IMR-90 (cell line): ENCODE data around the gene JSRP1. TPM values are rescaled to one million over a fixed set of nuclear protein-coding genes. Genes with fewer than 3 reads are reported as not detected.

Experiments used
- ATAC-seq: fragments of 200-7000 bp; cut with Tn5 transposase; 2 replicates; pipeline ENCODE4 v1.9.1; 2020; ENCODE audit warnings: low read depth, mild to moderate bottlenecking, moderate library complexity
- BruUV-seq: library from RNA; stranded (reverse); fragments of 400-500 nt; replicated peaks from 2 replicates; lab custom pipeline; 2021; lab: Mats Ljungman, UMichigan
- CTCF ChIA-PET: fragments of 300-600 bp; formaldehyde crosslinking; extraction: SDS; loops from one replicate; lab custom pipeline; 2021; ENCODE audit warnings: antibody characterized with exemption; lab: Yijun Ruan, JAX
- POLR2A ChIA-PET: fragments of 300-600 bp; sonication (Branson Sonifier 250); formaldehyde crosslinking; loops from one replicate; lab custom pipeline; 2022; ENCODE audit warnings: antibody characterized with exemption; ENCODE audit not compliant: unreplicated experiment; lab: Charles Lee
- DNase-seq: peaks from one replicate; pipeline ENCODE4 v3.0.0; 2013
- H2AFZ ChIP-seq: replicated peaks from 2 replicates; pipeline ENCODE3; 2013; ENCODE audit warnings: low read length, mild to moderate bottlenecking; ENCODE audit not compliant: poor library complexity
- H2AK5ac ChIP-seq: 2 replicates; pipeline ENCODE4 v1.6.1; 2013; ENCODE audit warnings: low read depth, low read length, inconsistent platforms
- H2AK9ac ChIP-seq: replicated peaks from 2 replicates; pipeline ENCODE3; 2013; ENCODE audit warnings: mild to moderate bottlenecking, low read depth, low read length, moderate library complexity; ENCODE audit not compliant: poor library complexity
- H2BK120ac ChIP-seq: 2 replicates; pipeline ENCODE4 v1.6.1; 2013; ENCODE audit warnings: low read depth, low read length, inconsistent platforms
- H2BK15ac ChIP-seq: 3 replicates; pipeline ENCODE4 v1.6.1; 2013; ENCODE audit warnings: low read depth, low read length, inconsistent platforms
- H2BK20ac ChIP-seq: 2 replicates; pipeline ENCODE4 v1.6.1; 2013; ENCODE audit warnings: low read depth, mild to moderate bottlenecking, inconsistent platforms, low read length, moderate library complexity
- H2BK5ac ChIP-seq: 2 replicates; pipeline ENCODE4 v1.6.1; 2013; ENCODE audit warnings: mild to moderate bottlenecking, low read depth, low read length, inconsistent platforms; ENCODE audit not compliant: poor library complexity, severe bottlenecking
- H3K14ac ChIP-seq: replicated peaks from 2 replicates; pipeline ENCODE4 v1.6.1; 2013; ENCODE audit warnings: low read depth, low read length, inconsistent platforms
- H3K18ac ChIP-seq: 2 replicates; pipeline ENCODE4 v1.6.1; 2013; ENCODE audit warnings: low read depth, low read length, control low read depth
- H3K23ac ChIP-seq: 2 replicates; pipeline ENCODE4 v1.6.1; 2013; ENCODE audit warnings: low read depth, low read length, inconsistent platforms
- H3K27ac ChIP-seq: 2 replicates; pipeline ENCODE4 v1.5.1; 2013; ENCODE audit warnings: mild to moderate bottlenecking, control low read depth, low read length; ENCODE audit not compliant: insufficient read depth
- H3K27me3 ChIP-seq: 2 replicates; pipeline ENCODE4 v1.6.1; 2013; ENCODE audit warnings: low read length; ENCODE audit not compliant: control insufficient read depth, insufficient read depth
- H3K36me3 ChIP-seq: 2 replicates; pipeline ENCODE4 v1.6.1; 2013; ENCODE audit warnings: low read length, mixed read lengths; ENCODE audit not compliant: control insufficient read depth, insufficient read depth
- H3K4ac ChIP-seq: 2 replicates; pipeline ENCODE4 v1.6.1; 2013; ENCODE audit warnings: low read depth, low read length, inconsistent platforms
- H3K4me1 ChIP-seq: 2 replicates; pipeline ENCODE4 v1.6.1; 2013; ENCODE audit warnings: low read length, mixed read lengths; ENCODE audit not compliant: control insufficient read depth, insufficient read depth
- H3K4me2 ChIP-seq: 2 replicates; pipeline ENCODE4 v1.6.1; 2013; ENCODE audit warnings: low read depth, mild to moderate bottlenecking, control low read depth, low read length, moderate library complexity
- H3K4me3 ChIP-seq: 2 replicates; pipeline ENCODE4 v1.5.1; 2013; ENCODE audit warnings: low read depth, mild to moderate bottlenecking, control low read depth, low read length, moderate library complexity; ENCODE audit not compliant: insufficient read depth
- H3K56ac ChIP-seq: 2 replicates; pipeline ENCODE4 v1.6.1; 2013; ENCODE audit warnings: low read length, inconsistent platforms; ENCODE audit not compliant: insufficient read depth; ENCODE audit errors: extremely low read depth
- H3K79me1 ChIP-seq, 2 experiments: 2 replicates each; pipeline ENCODE4 v1.6.1; 2013; ENCODE audit warnings: low read length in 2 of 2, inconsistent platforms in 1 of 2, low read depth in 1 of 2
- H3K9ac ChIP-seq: 2 replicates; pipeline ENCODE4 v1.6.1; 2013; ENCODE audit warnings: low read depth, low read length, control low read depth
- H3K9me1 ChIP-seq: 2 replicates; pipeline ENCODE4 v1.6.1; 2013; ENCODE audit warnings: low read length, inconsistent platforms; ENCODE audit not compliant: insufficient read depth
- H3K9me3 ChIP-seq: 2 replicates; pipeline ENCODE4 v1.6.1; 2013; ENCODE audit warnings: low read length; ENCODE audit not compliant: control insufficient read depth, insufficient read depth
- H4K20me1 ChIP-seq: 2 replicates; pipeline ENCODE4 v1.6.1; 2013; ENCODE audit warnings: low read length, inconsistent platforms; ENCODE audit not compliant: insufficient read depth
- H4K5ac ChIP-seq: 2 replicates; pipeline ENCODE4 v1.6.1; 2013; ENCODE audit warnings: mild to moderate bottlenecking, low read depth, low read length, control low read depth
- H4K8ac ChIP-seq, 2 experiments: 2 replicates each; pipeline ENCODE4 v1.6.1; 2013; ENCODE audit warnings: low read depth in 2 of 2, low read length in 2 of 2, control low read depth in 1 of 2, inconsistent platforms in 1 of 2
- H4K91ac ChIP-seq: 2 replicates; pipeline ENCODE4 v1.6.1; 2013; ENCODE audit warnings: low read depth, low read length, inconsistent platforms; ENCODE audit not compliant: insufficient read depth
- BHLHE40 ChIP-seq: fragments of 150-350 bp; IDR thresholded peaks from 2 replicates; pipeline ENCODE4 v1.6.1; 2016; ENCODE audit warnings: mild to moderate bottlenecking, low read depth, low read length
- CHD1 ChIP-seq: IDR thresholded peaks from 2 replicates; pipeline ENCODE4 v1.6.1; 2012; ENCODE audit warnings: low read depth, low read length, improper control_type of control experiment
- CTCF ChIP-seq: conservative IDR thresholded peaks from 2 replicates; pipeline ENCODE4 v1.5.1; 2012; ENCODE audit warnings: mild to moderate bottlenecking, low read depth, low read length, improper control_type of control experiment
- WGBS, 2 experiments: methylation state at CpG; one replicate each; pipeline versions ENCODE4 v1.1.5 to v1.1.7; 2013; ENCODE audit warnings: missing lambda C conversion rate in 2 of 2; ENCODE audit not compliant: insufficient read length in 1 of 2; ENCODE audit errors: extremely low coverage in 2 of 2; 5-methylcytosine and 5-hydroxymethylcytosine counted together
- dilution Hi-C: fragments of 300-500 bp; cut with HindIII; formaldehyde crosslinking; loops from one replicate; pipeline ENCODE4 v1.14.3; 2018; ENCODE audit warnings: low sequenced_read_pairs; ENCODE audit not compliant: unreplicated experiment
- in situ Hi-C: fragments of 300-500 bp; cut with MboI; formaldehyde crosslinking; loops from 3 replicates; pipeline ENCODE4 v1.14.3; 2019; ENCODE audit warnings: low sequenced_read_pairs, inconsistent platforms, mixed read lengths
- intact Hi-C: fragments of 100-400 bp; cut with micrococcal nuclease; formaldehyde crosslinking; loops from 2 replicates; pipeline ENCODE4 v1.10.0; 2022
- polyA plus RNA-seq, 3 experiments: library from polyadenylated mRNA; depleted of rRNA; stranded (reverse); fragments of >200 nt; gene quantifications; 2 replicates each; pipeline ENCODE4 v1.2.3, GENCODE V29; 2012; ENCODE audit warnings: low replicate concordance in 1 of 3
- total RNA-seq: library from RNA; depleted of rRNA; stranded (reverse); fragments of >200 nt; gene quantifications from 2 replicates; pipeline ENCODE4 v1.2.3, GENCODE V29; 2012

JSRP1 gene
- total and polyA plus RNA-seq, 2 of the 4 experiments (the other 2 are of a cell fraction) = not detected

- DNase-seq (no peak), ATAC-seq (no peak)
- ChIA-PET CTCF (no interaction called here), POLR2A (no interaction called here)
- no TSS peak for BruUV-seq
- no peak overlapping the region for H2AK5ac ChIP-seq
- no peak overlapping the region for H4K91ac ChIP-seq
- no peak overlapping the region for H4K8ac ChIP-seq
- H2AFZ ChIP-seq = peak overlapping the region; percentile 70
- H3K4ac ChIP-seq = no peak overlapping the region
- no peak overlapping the region for H2BK15ac ChIP-seq
- H3K14ac ChIP-seq = no peak overlapping the region
- no peak overlapping the region for H3K9ac ChIP-seq
- H3K18ac ChIP-seq = no peak overlapping the region
- H3K79me1 ChIP-seq = no peaks in the 10 kb centered on the region
- H3K27me3 ChIP-seq = peaks cover 36% of the 10 kb centered on the region
- no peak overlapping the region for H3K27ac ChIP-seq
- no peak overlapping the region; the same call in 1 of the 2 replicates for H3K4me2 ChIP-seq
- H4K5ac ChIP-seq = no peak overlapping the region
- peak overlapping the region; percentile 44 for H2AK9ac ChIP-seq
- H3K4me3 ChIP-seq = no peak overlapping the region; the same call in 1 of the 2 replicates
- H3K9me3 ChIP-seq = no peaks in the 10 kb centered on the region
- 9% methylated on average over 37 of the region's 77 CpGs; no CpG with 5 or more reads in 1 of the 2 experiments for WGBS, 2 experiments
- no peak for TF ChIP-seq CHD1
- 0 out of 2 replicates have a peak, but pooled peaks have one; percentile 19 for TF ChIP-seq CTCF
- no peak for TF ChIP-seq BHLHE40
- no peak overlapping the region for H3K56ac ChIP-seq
- H2BK120ac ChIP-seq = no peak overlapping the region
- intact Hi-C loops (no loop called here), in situ Hi-C loops (no loop called here), dilution Hi-C loops (no loop called here)
- peaks cover 4% of the 10 kb centered on the region; the same call in 1 of the 2 replicates for H3K4me1 ChIP-seq
- H2BK20ac ChIP-seq = no peak overlapping the region
- H4K20me1 ChIP-seq = peaks cover 21% of the 10 kb centered on the region
- H3K9me1 ChIP-seq = no peaks in the 10 kb centered on the region
- H3K23ac ChIP-seq = no peak overlapping the region
- peaks cover 8% of the 10 kb centered on the region; the same call in 1 of the 2 replicates for H3K36me3 ChIP-seq
- H2BK5ac ChIP-seq = no peak overlapping the region
Observed at GRCh38 chr19:2253106-2254063, 2.8 kb downstream of the JSRP1 start.
